Measurements from ENCODE around the gene ASZ1.

DNA sequence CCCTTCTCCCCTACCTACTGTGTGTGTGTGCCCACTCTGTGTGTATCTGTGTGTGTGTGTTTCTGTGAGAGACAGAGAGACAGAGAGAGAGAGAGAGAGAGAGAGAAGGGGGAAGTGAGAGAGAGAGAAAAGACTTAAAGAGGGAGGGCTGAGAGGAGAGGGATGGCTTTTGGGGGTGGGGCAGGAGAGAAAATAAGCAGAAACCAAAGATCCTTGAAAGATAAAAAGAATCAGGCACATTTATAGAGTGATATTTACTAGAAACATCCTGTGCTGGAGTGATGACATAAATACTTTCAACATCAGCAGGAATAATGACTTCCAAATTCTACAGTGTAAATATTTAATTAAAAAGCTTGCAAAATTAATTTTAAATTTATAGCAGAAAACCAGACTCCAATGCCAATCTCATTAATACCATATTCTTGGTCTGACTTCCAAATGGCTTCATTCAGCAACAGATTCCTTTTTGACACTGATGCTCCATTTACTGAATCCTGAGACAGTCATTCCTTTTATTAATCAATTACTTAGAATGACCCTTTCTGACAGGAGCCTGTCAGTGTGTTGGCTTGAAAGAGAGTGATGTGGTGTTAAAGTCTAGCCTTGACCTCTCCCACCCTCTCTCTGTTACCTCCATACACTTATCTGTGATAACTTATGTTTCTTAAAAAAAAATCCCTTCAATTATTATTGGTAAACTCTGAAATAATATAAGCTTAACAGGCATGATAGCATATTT, 62.8 kb downstream of the ASZ1 start:
- no peak for TF ChIP-seq CTCF (IDR thresholded peaks at IDR 0.05)
- no peak for TF ChIP-seq EZH2 (IDR thresholded peaks at IDR 0.05; ENCODE audit: borderline replicate concordance, insufficient read depth, low read depth, low read length, poor library complexity, severe bottlenecking)

Data from B cell (primary cell).